Activated CD8-positive, alpha-beta T cell treated with anti-CD3 and anti-CD28 coated beads, Interleukin-2, amount 10 ng/mL, durations not matched to agents 7 days and 5 days (primary cell): ENCODE results near the gene TET2. TPM values are rescaled to one million over a fixed set of nuclear protein-coding genes. Genes with fewer than 3 reads are reported as not detected.

Experiments used
- ATAC-seq: fragments of 150-1000 bp; cut with Tn5 transposase; one replicate; pipeline ENCODE4 v1.10.0; 2021; ENCODE audit warnings: moderate library complexity
- CTCF ChIA-PET: fragments of 350-600 bp; sonication (Branson Sonifier 250); formaldehyde crosslinking; loops from one replicate; lab custom pipeline; 2021; ENCODE audit warnings: antibody characterized with exemption; lab: Charles Lee
- POLR2A ChIA-PET: fragments of 350-600 bp; sonication (Branson Sonifier 250); formaldehyde crosslinking; loops from one replicate; lab custom pipeline; 2021; ENCODE audit warnings: antibody characterized with exemption; lab: Charles Lee
- DNase-seq: peaks from one replicate; pipeline ENCODE4 v3.0.0-alpha.2; 2020
- H3K27ac Mint-ChIP-seq: one replicate; pipeline ENCODE4 v1.8.0; 2021; ENCODE audit warnings: mild to moderate bottlenecking, mixed read lengths
- H3K27me3 Mint-ChIP-seq: one replicate; pipeline ENCODE4 v1.8.0; 2021; ENCODE audit warnings: low read depth, mixed read lengths
- H3K36me3 Mint-ChIP-seq: one replicate; pipeline ENCODE4 v1.8.0; 2021; ENCODE audit warnings: low read depth, mixed read lengths
- H3K4me1 Mint-ChIP-seq: one replicate; pipeline ENCODE4 v1.8.0; 2021; ENCODE audit warnings: low read depth, mixed read lengths
- H3K4me3 Mint-ChIP-seq: one replicate; pipeline ENCODE4 v1.8.0; 2021; ENCODE audit warnings: mild to moderate bottlenecking, mixed read lengths
- H3K9me3 Mint-ChIP-seq: one replicate; pipeline ENCODE4 v1.8.0; 2022; ENCODE audit warnings: mixed read lengths; ENCODE audit not compliant: insufficient read depth
- total RNA-seq, 2 experiments: library from RNA; stranded (reverse); gene quantifications; one replicate each; pipeline ENCODE4 v1.2.3, GENCODE V29; 2021

The TET2 gene
- total RNA-seq, 2 experiments from 2014 or later: 28.4 to 29.3 TPM

DNA sequence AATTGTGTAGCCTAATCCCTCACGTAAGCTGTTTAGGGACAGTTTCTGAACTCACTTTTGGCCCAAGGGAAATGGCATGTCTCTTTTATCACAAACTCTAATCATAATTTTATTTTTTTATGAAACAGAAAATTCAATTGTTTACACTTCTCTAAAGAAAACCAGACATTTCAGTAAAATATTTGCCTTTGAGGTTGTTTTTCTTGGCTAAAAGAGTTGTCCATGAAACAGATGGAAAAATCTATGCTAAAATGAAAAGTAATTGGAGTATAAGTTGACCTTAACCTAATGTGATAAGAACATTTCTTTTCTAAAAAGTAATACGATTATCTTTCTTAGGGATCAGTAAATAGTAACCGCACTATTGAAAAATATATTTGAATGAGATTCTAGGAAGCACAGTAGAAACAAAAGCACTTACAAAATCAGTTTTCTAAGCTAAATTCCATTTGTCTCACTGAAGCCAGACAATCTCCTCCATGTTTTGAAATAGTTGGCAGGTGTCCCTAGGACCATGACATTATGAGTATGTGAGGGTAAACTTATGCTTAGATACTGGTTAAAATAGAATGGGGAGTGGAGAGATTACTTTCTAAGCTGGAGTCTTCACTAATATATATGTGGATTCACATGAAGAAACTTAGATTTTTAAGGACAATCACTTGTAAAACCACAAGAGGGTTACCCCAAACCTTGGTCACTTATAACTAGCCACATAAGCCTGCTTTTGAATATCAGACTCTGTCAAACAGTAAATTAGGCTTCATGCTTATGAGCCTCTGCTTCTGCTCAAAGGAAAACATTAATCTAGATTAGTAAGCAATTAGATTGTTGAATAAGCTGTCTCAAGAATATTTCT lies 20.1 kb upstream of the TET2 start:
- DNase-seq (no peak), ATAC-seq (no peak)
- H3K27me3 Mint-ChIP-seq: no peaks in the 10 kb centered on the region
- no peaks in the 10 kb centered on the region for H3K36me3 Mint-ChIP-seq
- no peaks in the 10 kb centered on the region for H3K4me1 Mint-ChIP-seq
- H3K9me3 Mint-ChIP-seq: no peaks in the 10 kb centered on the region
- ChIA-PET CTCF (no interaction called here), POLR2A (no interaction called here)
- no peak overlapping the region for H3K27ac Mint-ChIP-seq
- no peak overlapping the region for H3K4me3 Mint-ChIP-seq

DNA sequence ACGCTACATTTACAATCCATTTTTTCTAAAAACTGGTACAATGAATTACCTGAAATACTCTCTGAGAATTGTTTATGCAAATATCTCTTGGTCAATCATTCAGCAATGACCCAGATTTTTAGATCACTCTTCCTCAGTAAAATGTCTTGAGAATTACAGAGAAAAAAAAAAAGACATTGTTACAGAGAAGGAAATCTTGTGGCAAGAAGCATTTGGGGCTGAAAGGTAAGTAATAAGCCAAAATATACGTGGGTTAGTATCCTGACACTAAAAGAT lies 19.6 kb upstream of the TET2 start:
- Mint-ChIP-seq H3K4me3 (no peak overlapping the region), H3K36me3 (no peaks in the 10 kb centered on the region), H3K9me3 (no peaks in the 10 kb centered on the region), H3K27ac (no peak overlapping the region), H3K4me1 (no peaks in the 10 kb centered on the region), H3K27me3 (no peaks in the 10 kb centered on the region)
- POLR2A ChIA-PET: no interaction called here
- CTCF ChIA-PET: interaction anchor here (0.5 kb wide), 1 partner anchor 68 kb away, joined by 3 read pairs; no protein-coding TSS in a partner anchor
- ATAC-seq (no peak), DNase-seq (no peak)

- no peak for ATAC-seq
- no peaks in the 10 kb centered on the region for H3K27me3 Mint-ChIP-seq
- no peak for DNase-seq
- ChIA-PET POLR2A (no interaction called here), CTCF (no interaction called here)
- no peaks in the 10 kb centered on the region for H3K4me1 Mint-ChIP-seq
- no peaks in the 10 kb centered on the region for H3K36me3 Mint-ChIP-seq
- H3K9me3 Mint-ChIP-seq: no peaks in the 10 kb centered on the region
- H3K4me3 Mint-ChIP-seq: no peak overlapping the region
- no peak overlapping the region for H3K27ac Mint-ChIP-seq
Measured at GRCh38 chr4:105128208-105128607, 18.5 kb upstream of the TET2 start.

- H3K36me3 Mint-ChIP-seq: no peaks in the 10 kb centered on the region
Measured at GRCh38 chr4:105129286-105130040, 17.2 kb upstream of the TET2 start.

DNA sequence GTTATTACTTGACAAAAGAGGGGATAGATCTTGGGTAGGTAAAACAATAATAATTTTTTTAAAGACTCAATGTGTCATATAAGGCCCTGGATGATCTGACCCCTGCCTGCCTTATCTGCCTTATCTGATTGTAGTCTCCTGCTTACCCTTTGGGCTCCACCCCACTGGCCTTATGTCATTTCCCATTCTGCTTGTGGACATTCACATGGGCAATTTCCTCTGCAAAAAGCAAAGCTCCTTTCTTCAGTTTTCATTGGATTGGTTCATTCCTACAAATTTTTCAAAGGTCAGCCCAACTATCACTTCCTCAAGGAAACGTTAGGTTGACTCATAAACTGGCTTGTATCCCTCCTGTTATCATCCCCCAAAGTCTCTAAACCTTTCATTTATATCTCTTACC lies 15.7 kb upstream of the TET2 start:
- POLR2A ChIA-PET: no interaction called here
- CTCF ChIA-PET: interaction anchor here (0.6 to 1.1 kb wide), 2 partner anchors 35 to 271 kb away, joined by 3 read pairs; no protein-coding TSS in a partner anchor
- ATAC-seq (no peak), DNase-seq (no peak)
- Mint-ChIP-seq H3K27me3 (no peaks in the 10 kb centered on the region), H3K9me3 (no peaks in the 10 kb centered on the region), H3K4me3 (no peak overlapping the region), H3K27ac (no peak overlapping the region), H3K4me1 (no peaks in the 10 kb centered on the region), H3K36me3 (no peaks in the 10 kb centered on the region)

More at GRCh38 chr4:105129286-105130040, 17.2 kb upstream of the TET2 start:
- no peaks in the 10 kb centered on the region for H3K27me3 Mint-ChIP-seq
- no peak overlapping the region for H3K27ac Mint-ChIP-seq
- ChIA-PET CTCF (no interaction called here), POLR2A (no interaction called here)
- no peak overlapping the region for H3K4me3 Mint-ChIP-seq
- no peak for DNase-seq
- H3K9me3 Mint-ChIP-seq: no peaks in the 10 kb centered on the region
- H3K4me1 Mint-ChIP-seq: no peaks in the 10 kb centered on the region
- no peak for ATAC-seq

GRCh38 chr4:105133976-105134375 lies 12.7 kb upstream of the TET2 start:
- POLR2A ChIA-PET: no interaction called here
- no peaks in the 10 kb centered on the region for H3K9me3 Mint-ChIP-seq
- H3K27me3 Mint-ChIP-seq: peaks cover 4% of the 10 kb centered on the region
- no peak overlapping the region for H3K27ac Mint-ChIP-seq
- no peaks in the 10 kb centered on the region for H3K4me1 Mint-ChIP-seq
- CTCF ChIA-PET: no interaction called here
- no peaks in the 10 kb centered on the region for H3K36me3 Mint-ChIP-seq
- H3K4me3 Mint-ChIP-seq: no peak overlapping the region
- ATAC-seq (no peak), DNase-seq (no peak)

- H3K4me3 Mint-ChIP-seq: no peak overlapping the region
- POLR2A ChIA-PET: interaction anchor here (0.6 kb wide), 1 partner anchor 20 kb away, joined by 3 read pairs; no protein-coding TSS in a partner anchor
- H3K4me1 Mint-ChIP-seq: no peaks in the 10 kb centered on the region
- ATAC-seq (no peak), DNase-seq (no peak)
- no peaks in the 10 kb centered on the region for H3K9me3 Mint-ChIP-seq
- CTCF ChIA-PET: no interaction called here
- H3K27me3 Mint-ChIP-seq: peaks cover 4% of the 10 kb centered on the region
- H3K27ac Mint-ChIP-seq: no peak overlapping the region
- no peaks in the 10 kb centered on the region for H3K36me3 Mint-ChIP-seq
Measured at GRCh38 chr4:105135785-105136184, 10.9 kb upstream of the TET2 start.

DNA sequence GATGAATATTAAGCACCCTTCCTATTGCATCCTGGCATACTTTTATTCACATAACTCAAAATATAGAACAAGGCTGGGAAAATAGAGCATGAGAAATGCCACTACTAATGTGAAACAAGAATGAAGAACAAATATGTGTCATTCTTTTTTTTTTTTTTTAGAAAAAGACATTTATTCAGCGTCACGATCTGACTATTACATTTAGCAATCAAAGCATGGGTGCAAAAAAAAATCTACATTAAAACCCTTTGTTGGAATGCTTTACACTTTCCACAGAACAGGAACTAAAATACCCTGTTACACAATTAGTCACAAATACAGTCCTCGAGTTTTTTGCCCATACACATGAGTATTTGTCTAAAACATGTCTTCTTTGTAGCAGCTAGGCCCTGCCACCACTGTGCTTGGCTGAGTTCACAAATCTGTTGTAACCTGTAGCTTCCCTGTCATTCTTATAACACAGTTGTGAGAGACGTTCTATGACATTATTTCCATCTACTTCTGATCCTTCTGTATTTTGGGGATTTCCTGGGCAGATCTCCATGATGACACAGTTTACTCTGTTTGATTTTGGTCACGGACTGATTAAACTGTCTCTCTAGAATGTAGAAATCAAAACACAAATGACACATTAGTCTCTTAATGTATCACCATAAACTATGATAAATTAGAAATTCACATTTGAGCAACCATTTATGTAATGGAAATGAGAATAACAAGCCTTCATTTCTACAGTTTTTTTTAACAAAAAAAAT lies 9.4 kb upstream of the TET2 start:
- peaks cover 3% of the 10 kb centered on the region for H3K4me1 Mint-ChIP-seq
- no peak overlapping the region for H3K27ac Mint-ChIP-seq
- ATAC-seq (no peak), DNase-seq (no peak)
- ChIA-PET CTCF (interaction anchor here (1.0 to 2.1 kb wide), 2 partner anchors 335 to 336 kb away, joined by 3 to 9 read pairs; partner anchors contain the start of gene PPA2), POLR2A (no interaction called here)
- no peaks in the 10 kb centered on the region for H3K9me3 Mint-ChIP-seq
- peaks cover 4% of the 10 kb centered on the region for H3K27me3 Mint-ChIP-seq
- no peak overlapping the region for H3K4me3 Mint-ChIP-seq
- no peaks in the 10 kb centered on the region for H3K36me3 Mint-ChIP-seq

GRCh38 chr4:105139646-105140045 lies 7.0 kb upstream of the TET2 start:
- H3K27ac Mint-ChIP-seq: no peak overlapping the region
- no peak for DNase-seq
- no peaks in the 10 kb centered on the region for H3K9me3 Mint-ChIP-seq
- no peaks in the 10 kb centered on the region for H3K36me3 Mint-ChIP-seq
- no peak overlapping the region for H3K4me3 Mint-ChIP-seq
- ChIA-PET CTCF (interaction anchor here (2.2 to 2.5 kb wide), 2 partner anchors 332 to 334 kb away, joined by 11 to 19 read pairs; partner anchors contain the start of gene PPA2), POLR2A (no interaction called here)
- peaks cover 4% of the 10 kb centered on the region for H3K4me1 Mint-ChIP-seq
- peaks cover 4% of the 10 kb centered on the region for H3K27me3 Mint-ChIP-seq
- ATAC-seq: no peak

DNA sequence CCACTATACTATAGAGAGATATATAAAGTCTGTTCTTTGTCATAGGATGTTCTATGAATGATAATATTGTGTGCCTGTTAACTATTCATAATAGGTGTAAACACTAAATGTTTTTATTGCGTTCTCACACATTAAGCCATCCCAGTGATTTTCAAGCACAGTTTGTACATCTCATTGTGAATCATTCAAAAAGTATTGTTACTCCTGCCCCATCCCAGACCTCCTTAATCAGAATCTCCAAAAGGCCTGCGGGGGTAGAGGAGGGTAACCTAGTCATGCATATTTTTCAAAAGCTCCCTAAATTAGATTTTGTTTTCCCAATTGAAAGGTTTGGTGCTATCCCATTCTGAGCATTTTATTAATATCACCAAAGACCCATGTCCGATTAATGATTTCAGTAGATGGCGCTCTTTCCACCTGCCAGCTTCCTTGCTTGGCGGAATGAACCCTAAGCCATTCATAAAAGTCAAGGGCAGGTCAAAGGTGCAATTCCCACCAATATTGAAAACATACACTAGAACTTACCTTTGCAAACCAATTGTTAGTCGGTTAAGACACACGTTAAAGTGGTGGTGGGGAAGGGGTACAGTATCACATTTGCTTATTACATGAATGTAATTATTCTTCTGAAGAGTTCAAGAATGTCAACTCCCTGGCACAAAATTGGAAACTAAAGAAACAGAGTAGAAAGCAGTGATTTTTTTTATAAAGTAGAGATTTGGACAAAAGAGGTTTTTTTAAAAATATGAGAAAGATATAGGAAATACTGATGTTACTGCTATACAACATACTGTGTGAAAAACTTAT lies 5.8 kb upstream of the TET2 start:
- peaks cover 4% of the 10 kb centered on the region for H3K27me3 Mint-ChIP-seq
- no peaks in the 10 kb centered on the region for H3K36me3 Mint-ChIP-seq
- ChIA-PET CTCF (interaction anchor here (1.0 to 2.5 kb wide), 5 partner anchors 21 to 336 kb away, joined by 3 to 19 read pairs (median 8); partner anchors contain the start of gene PPA2), POLR2A (no interaction called here)
- H3K27ac Mint-ChIP-seq: no peak overlapping the region
- DNase-seq (peak; percentile 52), ATAC-seq (peak; percentile 37)
- no peaks in the 10 kb centered on the region for H3K9me3 Mint-ChIP-seq
- peaks cover 15% of the 10 kb centered on the region for H3K4me1 Mint-ChIP-seq
- H3K4me3 Mint-ChIP-seq: no peak overlapping the region
